Astrocyte of the cerebellum (primary cell): ENCODE results near the gene PTPRM.

ENCODE experiments used
- DNase-seq: peaks from one replicate; pipeline ENCODE4 v3.0.0-alpha.2; 2011; ENCODE audit warnings: low read depth
- H3K4me3 ChIP-seq: 2 replicates; pipeline ENCODE4 v1.5.1; 2011; ENCODE audit warnings: mild to moderate bottlenecking, low read depth, low read length, moderate library complexity
- CTCF ChIP-seq: IDR thresholded peaks from 2 replicates; pipeline ENCODE4 v1.5.1; 2012; ENCODE audit warnings: low read length, low read depth, moderate library complexity, mild to moderate bottlenecking; ENCODE audit errors: missing control alignments
- in situ Hi-C: cut with HindIII; loops from 2 replicates; pipeline ENCODE4 v1.10.0; 2017; ENCODE audit warnings: low sequenced_read_pairs

The PTPRM gene

GRCh38 chr18:8197499-8197898, 630.4 kb downstream of the PTPRM start:
- TF ChIP-seq CTCF, result no peak
- in situ Hi-C loops, result no loop called here
- no peak for DNase-seq
- H3K4me3 ChIP-seq, result no peak overlapping the region

GRCh38 chr18:8207996-8208395, 640.9 kb downstream of the PTPRM start:
- in situ Hi-C loops, result no loop called here
- no peak overlapping the region for H3K4me3 ChIP-seq
- no peak for TF ChIP-seq CTCF
- no peak for DNase-seq

GRCh38 chr18:8208716-8209115, 641.6 kb downstream of the PTPRM start:
- no peak for DNase-seq
- TF ChIP-seq CTCF, result no peak
- in situ Hi-C loops, result no loop called here
- no peak overlapping the region for H3K4me3 ChIP-seq

GRCh38 chr18:8212896-8213780, 646.0 kb downstream of the PTPRM start:
- TF ChIP-seq CTCF, result no peak
- peak; percentile 42 for DNase-seq

GRCh38 chr18:8215741-8216140, 648.6 kb downstream of the PTPRM start:
- no peak overlapping the region for H3K4me3 ChIP-seq
- TF ChIP-seq CTCF, result no peak
- in situ Hi-C loops, result no loop called here
- DNase-seq, result no peak

More at GRCh38 chr18:8212896-8213780, 646.0 kb downstream of the PTPRM start:
- H3K4me3 ChIP-seq, result no peak overlapping the region
- in situ Hi-C loops, result no loop called here

- DNase-seq, result no peak
- no peak for TF ChIP-seq CTCF
- in situ Hi-C loops, result no loop called here
- no peak overlapping the region for H3K4me3 ChIP-seq
Observed at GRCh38 chr18:8217051-8217564, 650.0 kb downstream of the PTPRM start.
